Panc1 (cell line): ENCODE data around the gene ARMC5. TPM values are rescaled to one million over a fixed set of nuclear protein-coding genes. Genes with fewer than 3 reads are reported as not detected.

Experiments used
- ATAC-seq: fragments of 200-7000 bp; cut with Tn5 transposase; 2 replicates; pipeline ENCODE4 v1.9.1; 2020; ENCODE audit warnings: mild to moderate bottlenecking, moderate library complexity
- BruUV-seq: library from RNA; stranded (reverse); fragments of 400-500 nt; replicated peaks from 2 replicates; lab custom pipeline; 2021; lab: Mats Ljungman, UMichigan
- CTCF ChIA-PET: fragments of 300-600 bp; sonication (Branson Sonifier 250); formaldehyde crosslinking; loops from one replicate; lab custom pipeline; 2022; ENCODE audit warnings: antibody characterized with exemption; lab: Charles Lee
- POLR2A ChIA-PET: fragments of 300-600 bp; sonication (Branson Sonifier 250); formaldehyde crosslinking; loops from one replicate; lab custom pipeline; 2022; ENCODE audit warnings: antibody characterized with exemption; lab: Charles Lee
- DNase-seq: peaks from one replicate; pipeline ENCODE4 v3.0.0-alpha.2; 2010; ENCODE audit warnings: low read depth, low spot score
- H3K27ac ChIP-seq: 2 replicates; pipeline ENCODE4 v1.5.1; 2011; ENCODE audit warnings: mild to moderate bottlenecking, low read length, inconsistent platforms
- H3K27me3 ChIP-seq: fragments of 200-500 bp; sonication (Bioruptor generic); 2 replicates; pipeline ENCODE4 v1.6.0; 2014; ENCODE audit warnings: low read length, inconsistent platforms; ENCODE audit not compliant: control insufficient read depth, insufficient read depth
- H3K36me3 ChIP-seq: fragments of 200-500 bp; sonication (Bioruptor generic); 2 replicates; pipeline ENCODE4 v1.5.1; 2014; ENCODE audit warnings: inconsistent platforms, mild to moderate bottlenecking, low read length, moderate library complexity; ENCODE audit not compliant: control insufficient read depth, insufficient read depth
- H3K4me1 ChIP-seq: 2 replicates; pipeline ENCODE4 v1.5.1; 2011; ENCODE audit warnings: inconsistent platforms, mild to moderate bottlenecking, low read length, moderate library complexity; ENCODE audit not compliant: control insufficient read depth, insufficient read depth
- H3K4me3 ChIP-seq, 2 experiments: 2 replicates each; pipeline ENCODE4 v1.5.1; 2011 to 2012; ENCODE audit warnings: low read depth in 2 of 2, low read length in 2 of 2, mild to moderate bottlenecking in 2 of 2, inconsistent platforms in 1 of 2, moderate library complexity in 1 of 2
- H3K9me3 ChIP-seq: fragments of 200-500 bp; sonication (Bioruptor generic); 2 replicates; pipeline ENCODE4 v1.5.1; 2014; ENCODE audit warnings: low read depth, mild to moderate bottlenecking, inconsistent platforms, low read length, moderate library complexity; ENCODE audit not compliant: control insufficient read depth, insufficient read depth
- CTCF ChIP-seq: fragments of 450-650 bp; IDR thresholded peaks from 2 replicates; pipeline ENCODE4 v1.5.1; 2017; ENCODE audit warnings: mild to moderate bottlenecking
- POLR2AphosphoS5 ChIP-seq: IDR thresholded peaks from 2 replicates; pipeline ENCODE4 v1.6.1; 2012; ENCODE audit warnings: mild to moderate bottlenecking, low read depth, low read length, moderate library complexity
- SIN3A ChIP-seq: IDR thresholded peaks from 2 replicates; pipeline ENCODE4 v1.6.1; 2012; ENCODE audit warnings: low read depth, mild to moderate bottlenecking, low read length, moderate library complexity, borderline replicate concordance; ENCODE audit not compliant: insufficient read depth
- TCF7L2 ChIP-seq: IDR thresholded peaks from 2 replicates; pipeline ENCODE4 v1.6.1; 2011; ENCODE audit warnings: mild to moderate bottlenecking, low read depth, low read length, inconsistent platforms
- in situ Hi-C: cut with HindIII; loops from 2 replicates; pipeline ENCODE4 v1.10.0; 2016; ENCODE audit warnings: low sequenced_read_pairs, low pct_unique_long_range_greater_than_20kb
- intact Hi-C: fragments of 100-400 bp; cut with micrococcal nuclease; formaldehyde crosslinking; loops from one replicate; pipeline ENCODE4 v1.10.0; 2022; ENCODE audit not compliant: unreplicated experiment
- total RNA-seq: library from RNA; stranded (reverse); gene quantifications from one replicate; pipeline ENCODE4 v1.2.1, GENCODE V29; 2021; ENCODE audit not compliant: unreplicated experiment
- TF ChIP-seq, protein P1 (sequence below), 2 experiments: IDR thresholded peaks; 2 replicates each; pipeline ENCODE4 v1.6.1; 2011 to 2012; ENCODE audit warnings: low read depth in 2 of 2, control low read depth in 1 of 2, low read length in 1 of 2, mild to moderate bottlenecking in 1 of 2, moderate library complexity in 1 of 2; ENCODE audit not compliant: insufficient read depth in 1 of 2

Gene ARMC5
- total RNA-seq, 1 experiment from 2014 or later, result 19.8 TPM

GRCh38 chr16:31413943-31414342 is 45.4 kb upstream of the ARMC5 start:
- H3K27ac ChIP-seq, result no peak overlapping the region
- no peaks in the 10 kb centered on the region for H3K36me3 ChIP-seq
- TF ChIP-seq, protein P1, sequence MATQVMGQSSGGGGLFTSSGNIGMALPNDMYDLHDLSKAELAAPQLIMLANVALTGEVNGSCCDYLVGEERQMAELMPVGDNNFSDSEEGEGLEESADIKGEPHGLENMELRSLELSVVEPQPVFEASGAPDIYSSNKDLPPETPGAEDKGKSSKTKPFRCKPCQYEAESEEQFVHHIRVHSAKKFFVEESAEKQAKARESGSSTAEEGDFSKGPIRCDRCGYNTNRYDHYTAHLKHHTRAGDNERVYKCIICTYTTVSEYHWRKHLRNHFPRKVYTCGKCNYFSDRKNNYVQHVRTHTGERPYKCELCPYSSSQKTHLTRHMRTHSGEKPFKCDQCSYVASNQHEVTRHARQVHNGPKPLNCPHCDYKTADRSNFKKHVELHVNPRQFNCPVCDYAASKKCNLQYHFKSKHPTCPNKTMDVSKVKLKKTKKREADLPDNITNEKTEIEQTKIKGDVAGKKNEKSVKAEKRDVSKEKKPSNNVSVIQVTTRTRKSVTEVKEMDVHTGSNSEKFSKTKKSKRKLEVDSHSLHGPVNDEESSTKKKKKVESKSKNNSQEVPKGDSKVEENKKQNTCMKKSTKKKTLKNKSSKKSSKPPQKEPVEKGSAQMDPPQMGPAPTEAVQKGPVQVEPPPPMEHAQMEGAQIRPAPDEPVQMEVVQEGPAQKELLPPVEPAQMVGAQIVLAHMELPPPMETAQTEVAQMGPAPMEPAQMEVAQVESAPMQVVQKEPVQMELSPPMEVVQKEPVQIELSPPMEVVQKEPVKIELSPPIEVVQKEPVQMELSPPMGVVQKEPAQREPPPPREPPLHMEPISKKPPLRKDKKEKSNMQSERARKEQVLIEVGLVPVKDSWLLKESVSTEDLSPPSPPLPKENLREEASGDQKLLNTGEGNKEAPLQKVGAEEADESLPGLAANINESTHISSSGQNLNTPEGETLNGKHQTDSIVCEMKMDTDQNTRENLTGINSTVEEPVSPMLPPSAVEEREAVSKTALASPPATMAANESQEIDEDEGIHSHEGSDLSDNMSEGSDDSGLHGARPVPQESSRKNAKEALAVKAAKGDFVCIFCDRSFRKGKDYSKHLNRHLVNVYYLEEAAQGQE (IDR thresholded peaks at IDR 0.05; ENCODE audit: insufficient read depth in 1 of 2, low read depth in 2 of 2, low read length in 1 of 2), result no peak
- TF ChIP-seq TCF7L2, result no peak
- no peak for TF ChIP-seq CTCF
- no peak for TF ChIP-seq SIN3A
- TF ChIP-seq POLR2AphosphoS5, result no peak
- H3K4me1 ChIP-seq, result no peaks in the 10 kb centered on the region
- no peak overlapping the region for H3K4me3 ChIP-seq
- H3K9me3 ChIP-seq, result no peaks in the 10 kb centered on the region
- intact Hi-C loops, result no loop called here
- in situ Hi-C loops, result no loop called here
- no peak for ATAC-seq
- H3K27me3 ChIP-seq, result no peaks in the 10 kb centered on the region
- BruUV-seq, result no TSS peak
- POLR2A ChIA-PET, result no interaction called here
- DNase-seq, result no peak
- CTCF ChIA-PET, result no interaction called here

- Histone ChIP-seq H3K9me3 (no peaks in the 10 kb centered on the region), H3K36me3 (no peaks in the 10 kb centered on the region), H3K27me3 (no peaks in the 10 kb centered on the region), H3K4me3 (no peak overlapping the region), H3K27ac (no peak overlapping the region), H3K4me1 (no peaks in the 10 kb centered on the region)
- CTCF ChIA-PET, result no interaction called here
- no peak for DNase-seq
- TF ChIP-seq CTCF, result no peak
- no peak for TF ChIP-seq SIN3A
- no peak for TF ChIP-seq TCF7L2
- no peak for TF ChIP-seq POLR2AphosphoS5
- TF ChIP-seq, protein P1 (IDR thresholded peaks at IDR 0.05; ENCODE audit: insufficient read depth in 1 of 2, low read depth in 2 of 2, low read length in 1 of 2), result no peak
- intact Hi-C loops, result no loop called here
- in situ Hi-C loops, result no loop called here
- POLR2A ChIA-PET, result interaction anchor here (0.6 kb wide), 1 partner anchor 293 kb away, joined by 4 read pairs; no protein-coding TSS in a partner anchor
- ATAC-seq, result no peak
- BruUV-seq, result no TSS peak
These were observed 44.6 kb upstream of the ARMC5 start for GRCh38 chr16:31414706-31415105.
